ENCODE results near the gene EDC3.

The EDC3 gene

DNA sequence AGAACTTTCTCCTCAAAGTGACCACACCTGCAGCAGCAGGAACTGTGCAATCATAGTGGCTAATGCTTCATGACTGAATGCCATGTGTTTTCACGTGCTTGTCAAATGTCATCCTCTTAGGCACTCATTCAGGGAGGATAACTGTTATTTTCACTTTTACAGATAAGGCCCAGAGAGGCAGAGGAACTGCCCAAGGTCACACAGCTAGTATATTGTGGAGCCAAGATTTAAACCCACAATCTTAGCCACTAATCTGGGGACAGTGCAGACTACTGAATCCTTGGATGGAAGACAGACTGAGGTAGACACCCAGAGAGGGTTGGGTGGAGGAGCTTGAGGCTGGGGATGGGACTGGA is 90.1 kb downstream of the EDC3 start:
- Histone ChIP-seq H3K36me3 (ENCODE audit: low read length) (no peaks in the 10 kb centered on the region), H3F3A (ENCODE audit: insufficient read depth) (no peaks in the 10 kb centered on the region), H3K27ac (ENCODE audit: low read depth, low read length) (no peak overlapping the region), H3K79me2 (ENCODE audit: insufficient read depth, low read length) (no peaks in the 10 kb centered on the region), H3K9me3 (ENCODE audit: insufficient read depth, low read length) (no peaks in the 10 kb centered on the region), H3K4me2 (ENCODE audit: low read depth, low read length, poor library complexity, severe bottlenecking) (no peak overlapping the region), H3K9me2 (replicated peaks; ENCODE audit: insufficient read depth, low read length) (no peaks in the 10 kb centered on the region), H3K9ac (ENCODE audit: low read length) (no peak overlapping the region), H2AFZ (ENCODE audit: low read depth, low read length, severe bottlenecking) (no peak overlapping the region), H4K20me1 (ENCODE audit: low read depth, low read length) (no peaks in the 10 kb centered on the region), H3K27me3 (ENCODE audit: low read length) (no peaks in the 10 kb centered on the region), H3K4me3 (ENCODE audit: insufficient read depth, low read length, poor library complexity, severe bottlenecking) (no peak overlapping the region)
- TF ChIP-seq, protein P1, sequence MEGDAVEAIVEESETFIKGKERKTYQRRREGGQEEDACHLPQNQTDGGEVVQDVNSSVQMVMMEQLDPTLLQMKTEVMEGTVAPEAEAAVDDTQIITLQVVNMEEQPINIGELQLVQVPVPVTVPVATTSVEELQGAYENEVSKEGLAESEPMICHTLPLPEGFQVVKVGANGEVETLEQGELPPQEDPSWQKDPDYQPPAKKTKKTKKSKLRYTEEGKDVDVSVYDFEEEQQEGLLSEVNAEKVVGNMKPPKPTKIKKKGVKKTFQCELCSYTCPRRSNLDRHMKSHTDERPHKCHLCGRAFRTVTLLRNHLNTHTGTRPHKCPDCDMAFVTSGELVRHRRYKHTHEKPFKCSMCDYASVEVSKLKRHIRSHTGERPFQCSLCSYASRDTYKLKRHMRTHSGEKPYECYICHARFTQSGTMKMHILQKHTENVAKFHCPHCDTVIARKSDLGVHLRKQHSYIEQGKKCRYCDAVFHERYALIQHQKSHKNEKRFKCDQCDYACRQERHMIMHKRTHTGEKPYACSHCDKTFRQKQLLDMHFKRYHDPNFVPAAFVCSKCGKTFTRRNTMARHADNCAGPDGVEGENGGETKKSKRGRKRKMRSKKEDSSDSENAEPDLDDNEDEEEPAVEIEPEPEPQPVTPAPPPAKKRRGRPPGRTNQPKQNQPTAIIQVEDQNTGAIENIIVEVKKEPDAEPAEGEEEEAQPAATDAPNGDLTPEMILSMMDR (IDR thresholded peaks at IDR 0.05; ENCODE audit: insufficient read depth, low read length, poor library complexity, severe bottlenecking): no peak
- TF ChIP-seq EZH2phosphoT487 (conservative IDR thresholded peaks at IDR 0.05; ENCODE audit: low read length): no peak

DNA sequence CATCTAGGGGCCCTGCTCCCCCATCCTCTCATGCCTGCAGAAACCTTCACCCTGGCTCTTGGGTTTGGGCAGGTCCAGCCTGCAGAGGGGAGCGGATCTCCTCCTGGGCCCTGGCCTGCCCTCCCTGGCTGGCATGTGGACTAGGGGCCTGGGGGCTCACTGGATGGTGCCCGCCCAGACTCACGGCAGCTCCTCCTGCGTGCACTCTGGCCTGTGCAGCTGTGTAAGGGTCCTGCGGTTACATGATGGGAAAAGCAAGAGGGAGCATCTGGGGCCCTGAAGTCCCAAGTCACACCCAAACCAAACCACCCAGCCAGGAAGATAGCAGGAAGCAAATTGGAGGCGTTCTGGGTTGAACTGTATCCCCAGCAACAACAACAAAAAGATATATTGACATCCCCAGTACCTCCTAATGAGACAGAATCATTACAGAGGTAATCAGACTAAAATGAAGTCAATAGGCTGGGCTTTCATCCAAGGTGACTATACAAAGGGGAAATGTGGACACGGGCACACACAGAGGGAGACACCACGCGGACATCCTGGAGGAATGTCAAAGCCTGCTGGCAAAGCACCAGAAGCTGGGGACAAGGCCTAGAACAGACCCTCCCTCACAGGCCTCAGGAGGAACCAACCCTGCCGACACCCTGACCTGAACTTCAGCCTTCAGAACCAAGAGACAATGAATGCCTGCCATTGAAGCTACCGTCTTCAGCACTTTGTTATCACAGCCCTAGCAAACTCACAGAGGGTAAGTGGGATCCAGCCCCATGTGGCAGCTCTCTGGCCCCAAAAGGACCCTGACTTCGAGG is 90.6 kb downstream of the EDC3 start:
- no peaks in the 10 kb centered on the region for H3K27me3 ChIP-seq (ENCODE audit: low read length)
- no peaks in the 10 kb centered on the region for H3K9me3 ChIP-seq (ENCODE audit: insufficient read depth, low read length)
- no peak overlapping the region for H3K4me2 ChIP-seq (ENCODE audit: low read depth, low read length, poor library complexity, severe bottlenecking)
- H3K9ac ChIP-seq (ENCODE audit: low read length): no peak overlapping the region
- no peak overlapping the region for H2AFZ ChIP-seq (ENCODE audit: low read depth, low read length, severe bottlenecking)
- no peaks in the 10 kb centered on the region for H3K36me3 ChIP-seq (ENCODE audit: low read length)
- H3F3A ChIP-seq (ENCODE audit: insufficient read depth): no peaks in the 10 kb centered on the region
- no peaks in the 10 kb centered on the region for H3K9me2 ChIP-seq (replicated peaks; ENCODE audit: insufficient read depth, low read length)
- no peaks in the 10 kb centered on the region for H3K79me2 ChIP-seq (ENCODE audit: insufficient read depth, low read length)
- TF ChIP-seq, protein P1 (IDR thresholded peaks at IDR 0.05; ENCODE audit: insufficient read depth, low read length, poor library complexity, severe bottlenecking): no peak
- no peak for TF ChIP-seq EZH2phosphoT487 (conservative IDR thresholded peaks at IDR 0.05; ENCODE audit: low read length)
- H3K4me3 ChIP-seq (ENCODE audit: insufficient read depth, low read length, poor library complexity, severe bottlenecking): no peak overlapping the region
- H3K27ac ChIP-seq (ENCODE audit: low read depth, low read length): no peak overlapping the region
- H4K20me1 ChIP-seq (ENCODE audit: low read depth, low read length): no peaks in the 10 kb centered on the region

DNA sequence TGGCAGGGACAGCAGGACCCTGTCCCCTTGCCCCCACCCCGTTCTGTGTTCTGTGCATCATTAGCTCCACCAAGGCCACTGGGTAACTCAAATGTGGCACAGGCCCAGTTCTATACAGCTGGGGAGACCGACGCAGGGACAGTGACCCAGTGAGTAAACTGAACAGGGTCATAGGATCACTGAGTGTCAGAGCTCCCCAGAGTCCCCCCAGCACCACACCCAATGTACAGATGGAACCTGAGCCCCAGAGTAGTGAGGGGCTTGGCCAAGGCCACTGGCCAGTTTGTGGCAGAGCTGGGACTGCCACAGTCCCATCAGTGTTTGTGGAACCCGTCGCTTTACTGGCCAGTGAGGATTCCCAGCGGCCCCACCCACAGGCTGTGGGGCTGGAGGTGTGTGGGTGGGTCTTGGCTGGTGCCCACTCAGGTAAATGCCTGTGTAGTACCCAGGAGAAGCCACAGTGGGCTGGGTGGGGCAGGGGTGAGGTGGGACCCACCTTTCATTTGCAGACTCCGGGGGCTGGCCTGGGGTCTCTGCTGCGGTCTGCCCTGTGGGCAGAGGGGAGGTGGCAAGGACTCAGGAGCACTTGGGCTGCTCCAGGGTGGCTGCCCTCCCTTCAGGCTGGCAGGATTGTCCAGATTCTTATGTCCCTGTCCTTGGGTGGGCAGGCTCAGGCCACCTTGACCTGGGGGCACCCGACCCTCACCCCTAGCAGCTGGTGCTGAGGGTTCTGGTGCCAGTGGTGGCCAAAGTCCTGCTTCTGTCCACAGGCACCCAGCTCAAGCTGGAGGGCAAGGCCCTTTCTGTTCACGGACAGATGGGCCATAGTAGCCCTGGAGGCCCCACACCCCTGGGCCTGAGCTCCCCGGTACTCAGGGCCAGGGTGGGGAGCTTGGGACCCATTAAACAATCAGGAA is 91.8 kb downstream of the EDC3 start:
- Histone ChIP-seq H3K9me2 (replicated peaks; ENCODE audit: insufficient read depth, low read length) (no peaks in the 10 kb centered on the region), H3K36me3 (ENCODE audit: low read length) (no peaks in the 10 kb centered on the region), H3K9ac (ENCODE audit: low read length) (no peak overlapping the region), H3F3A (ENCODE audit: insufficient read depth) (no peaks in the 10 kb centered on the region), H3K9me3 (ENCODE audit: insufficient read depth, low read length) (no peaks in the 10 kb centered on the region), H3K27me3 (ENCODE audit: low read length) (no peaks in the 10 kb centered on the region), H3K4me3 (ENCODE audit: insufficient read depth, low read length, poor library complexity, severe bottlenecking) (no peak overlapping the region), H3K27ac (ENCODE audit: low read depth, low read length) (no peak overlapping the region), H3K79me2 (ENCODE audit: insufficient read depth, low read length) (no peaks in the 10 kb centered on the region), H3K4me2 (ENCODE audit: low read depth, low read length, poor library complexity, severe bottlenecking) (no peak overlapping the region), H4K20me1 (ENCODE audit: low read depth, low read length) (no peaks in the 10 kb centered on the region), H2AFZ (ENCODE audit: low read depth, low read length, severe bottlenecking) (no peak overlapping the region)
- TF ChIP-seq, protein P1 (IDR thresholded peaks at IDR 0.05; ENCODE audit: insufficient read depth, low read length, poor library complexity, severe bottlenecking): no peak
- no peak for TF ChIP-seq EZH2phosphoT487 (conservative IDR thresholded peaks at IDR 0.05; ENCODE audit: low read length)
